ENCODE measurements around the gene ATP9B.
A peak's percentile ranks its signal among the peaks of the same experiment; 100 is the strongest.

ATP9B gene

DNA sequence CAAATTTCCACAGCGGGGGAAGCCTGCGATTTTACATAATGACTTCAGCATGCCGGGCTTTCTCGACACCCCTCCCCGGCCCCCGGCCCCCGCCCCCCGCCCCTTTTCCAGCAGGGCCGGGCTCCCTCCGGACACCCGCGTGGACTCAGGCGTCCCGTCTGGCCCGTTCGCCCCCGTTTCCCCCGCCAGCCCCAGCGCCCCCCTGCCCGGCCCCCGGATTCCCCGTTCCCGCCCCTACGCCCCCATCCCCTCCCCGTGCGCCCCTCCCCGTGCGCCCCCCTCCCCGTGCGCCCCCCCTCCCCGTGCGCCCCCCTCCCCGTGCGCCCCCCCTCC, 326.1 kb downstream of the ATP9B start:
- Histone ChIP-seq H3K27me3 (ENCODE audit: insufficient read depth, poor library complexity, severe bottlenecking) (peaks cover 12% of the 10 kb centered on the region), H3K9me3 (ENCODE audit: severe bottlenecking) (no peaks in the 10 kb centered on the region), H3K27ac (ENCODE audit: poor library complexity, severe bottlenecking) (no peak overlapping the region), H3K36me3 (ENCODE audit: low read depth) (no peaks in the 10 kb centered on the region), H3K4me1 (ENCODE audit: insufficient read depth, poor library complexity, severe bottlenecking) (no peaks in the 10 kb centered on the region), H3K4me3 (ENCODE audit: severe bottlenecking) (no peak overlapping the region)
- ATAC-seq (ENCODE audit: low read depth): no peak
- no peak for TF ChIP-seq CTCF (IDR thresholded peaks at IDR 0.05; ENCODE audit: poor library complexity, severe bottlenecking)
- DNase-seq (ENCODE audit: low spot score): no peak

DNA sequence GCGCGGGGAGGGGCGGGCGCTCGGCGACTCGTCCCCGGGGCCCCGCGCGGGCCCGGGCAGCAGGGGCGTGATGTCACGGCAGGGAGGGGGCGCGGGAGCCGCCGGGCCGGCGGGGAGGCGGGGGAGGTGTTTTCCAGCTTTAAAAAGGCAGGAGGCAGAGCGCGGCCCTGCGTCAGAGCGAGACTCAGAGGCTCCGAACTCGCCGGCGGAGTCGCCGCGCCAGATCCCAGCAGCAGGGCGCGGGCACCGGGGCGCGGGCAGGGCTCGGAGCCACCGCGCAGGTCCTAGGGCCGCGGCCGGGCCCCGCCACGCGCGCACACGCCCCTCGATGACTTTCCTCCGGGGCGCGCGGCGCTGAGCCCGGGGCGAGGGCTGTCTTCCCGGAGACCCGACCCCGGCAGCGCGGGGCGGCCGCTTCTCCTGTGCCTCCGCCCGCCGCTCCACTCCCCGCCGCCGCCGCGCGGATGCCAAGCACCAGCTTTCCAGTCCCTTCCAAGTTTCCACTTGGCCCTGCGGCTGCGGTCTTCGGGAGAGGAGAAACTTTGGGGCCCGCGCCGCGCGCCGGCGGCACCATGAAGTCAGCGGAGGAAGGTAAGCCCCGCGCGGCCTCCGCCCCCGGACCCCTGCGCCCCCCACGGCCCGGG, 326.7 kb downstream of the ATP9B start, which contains the start of gene NFATC1:
Gene NFATC1 (plus strand): TSS at position 170 of the 644 bp plus-strand sequence. CDS start 295 bp downstream, at position 465.
- ATAC-seq (ENCODE audit: low read depth) (peak; percentile 26), DNase-seq (ENCODE audit: low spot score) (peak; percentile 59)
- TF ChIP-seq CTCF (IDR thresholded peaks at IDR 0.05; ENCODE audit: poor library complexity, severe bottlenecking): no peak
- H3K27ac ChIP-seq (ENCODE audit: poor library complexity, severe bottlenecking): peak within 1 kb of the TSS; percentile 36
- H3K4me1 ChIP-seq (ENCODE audit: insufficient read depth, poor library complexity, severe bottlenecking): no peaks in the 10 kb centered on the region
- H3K4me3 ChIP-seq (ENCODE audit: severe bottlenecking): peak within 1 kb of the TSS; percentile 53
- H3K27me3 ChIP-seq (ENCODE audit: insufficient read depth, poor library complexity, severe bottlenecking): peaks cover 11% of the 10 kb centered on the region
- H3K9me3 ChIP-seq (ENCODE audit: severe bottlenecking): no peaks in the 10 kb centered on the region
- no peaks in the 10 kb centered on the region for H3K36me3 ChIP-seq (ENCODE audit: low read depth)

DNA sequence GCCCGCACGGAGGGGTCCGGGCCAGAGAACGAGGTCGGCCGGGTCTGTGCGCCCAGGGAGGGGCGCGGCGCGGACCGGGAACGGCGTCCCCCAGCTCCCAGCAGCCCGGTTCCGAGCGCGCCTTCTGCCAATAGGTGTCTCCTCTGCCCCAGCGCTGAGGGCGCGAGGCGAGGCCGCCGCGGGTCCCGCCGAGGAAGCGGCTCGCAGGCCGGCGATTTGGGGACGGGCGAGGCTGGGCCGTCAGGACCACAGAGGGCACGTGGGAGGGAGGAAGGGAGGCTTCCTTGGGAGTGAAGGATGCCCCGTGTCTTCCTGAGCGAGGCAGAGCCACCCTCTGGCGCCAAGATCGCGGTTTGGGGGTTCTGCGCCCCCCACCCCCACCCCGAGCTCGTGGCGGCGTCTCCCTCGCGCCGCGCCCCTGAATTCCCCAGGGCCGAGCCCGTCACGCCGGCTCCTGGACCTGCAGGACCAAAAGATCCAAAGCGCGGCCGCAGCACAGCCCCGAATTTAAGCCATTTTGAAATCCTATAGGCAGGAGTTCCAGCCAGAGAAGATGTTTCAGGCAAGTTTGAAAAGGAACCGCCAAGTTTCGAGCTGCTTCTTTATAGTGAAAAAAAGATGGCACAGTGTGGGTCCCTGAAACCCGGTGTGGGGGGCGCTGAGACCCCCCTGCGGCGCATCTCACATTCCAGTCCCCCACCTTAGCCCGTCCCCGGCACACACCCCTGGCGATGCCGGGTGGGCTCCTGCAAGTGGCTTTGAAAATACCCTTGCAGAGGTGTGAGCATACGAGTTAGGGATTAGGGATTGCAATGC, 327.4 kb downstream of the ATP9B start:
- no peaks in the 10 kb centered on the region for H3K9me3 ChIP-seq (ENCODE audit: severe bottlenecking)
- H3K27me3 ChIP-seq (ENCODE audit: insufficient read depth, poor library complexity, severe bottlenecking): peaks cover 11% of the 10 kb centered on the region
- DNase-seq (ENCODE audit: low spot score) (peak; percentile 69), ATAC-seq (ENCODE audit: low read depth) (peak; percentile 30; the same call in 2 of the 3 replicates)
- no peak overlapping the region for H3K27ac ChIP-seq (ENCODE audit: poor library complexity, severe bottlenecking)
- H3K36me3 ChIP-seq (ENCODE audit: low read depth): no peaks in the 10 kb centered on the region
- H3K4me3 ChIP-seq (ENCODE audit: severe bottlenecking): peak overlapping the region; percentile 53
- H3K4me1 ChIP-seq (ENCODE audit: insufficient read depth, poor library complexity, severe bottlenecking): no peaks in the 10 kb centered on the region
- peak; percentile 58 for TF ChIP-seq CTCF (IDR thresholded peaks at IDR 0.05; ENCODE audit: poor library complexity, severe bottlenecking)

DNA sequence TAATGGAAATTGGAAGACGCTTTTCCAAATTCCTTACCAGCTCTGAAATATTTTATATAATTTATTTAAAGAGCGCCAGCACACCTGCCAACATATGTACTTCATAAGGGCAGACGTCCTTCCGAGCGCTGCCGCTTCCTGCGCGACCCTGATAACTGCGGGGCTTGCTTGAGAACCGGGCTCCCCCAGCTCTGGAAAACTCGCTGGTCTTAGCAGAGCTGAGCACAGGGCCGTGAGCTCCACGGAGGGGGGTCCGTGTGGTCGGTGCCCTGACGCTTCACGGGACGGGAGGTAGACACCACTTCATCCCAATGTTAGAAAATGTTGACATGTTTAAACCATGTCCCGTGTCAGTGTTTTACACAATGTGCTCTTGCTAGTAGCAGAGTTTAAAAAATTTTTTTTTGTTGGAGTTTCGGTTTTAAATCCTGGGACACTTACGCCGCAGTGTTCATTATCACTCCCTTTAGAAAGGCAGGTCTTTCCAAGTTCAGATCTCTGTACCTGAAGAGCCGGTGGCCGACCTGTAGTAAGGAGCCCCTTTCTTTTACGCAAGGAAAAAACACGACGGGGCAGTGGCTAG, 328.1 kb downstream of the ATP9B start:
- ATAC-seq (ENCODE audit: low read depth): no peak
- no peaks in the 10 kb centered on the region for H3K9me3 ChIP-seq (ENCODE audit: severe bottlenecking)
- no peak for TF ChIP-seq CTCF (IDR thresholded peaks at IDR 0.05; ENCODE audit: poor library complexity, severe bottlenecking)
- peaks cover 11% of the 10 kb centered on the region for H3K27me3 ChIP-seq (ENCODE audit: insufficient read depth, poor library complexity, severe bottlenecking)
- H3K4me3 ChIP-seq (ENCODE audit: severe bottlenecking): no peak overlapping the region
- no peak overlapping the region for H3K27ac ChIP-seq (ENCODE audit: poor library complexity, severe bottlenecking)
- peak; percentile 21 for DNase-seq (ENCODE audit: low spot score)
- H3K36me3 ChIP-seq (ENCODE audit: low read depth): no peaks in the 10 kb centered on the region
- no peaks in the 10 kb centered on the region for H3K4me1 ChIP-seq (ENCODE audit: insufficient read depth, poor library complexity, severe bottlenecking)
